ENCODE data around the gene SLC37A1.

GRCh38 chr21:42629933-42630589 lies 116.4 kb downstream of the SLC37A1 start:
- TF ChIP-seq FOXA1 (IDR thresholded peaks at IDR 0.05) (no peak), CTCF (IDR thresholded peaks at IDR 0.05; ENCODE audit: low read depth, low read length, missing input control) (no peak), RAD21 (IDR thresholded peaks at IDR 0.05) (no peak), JUND (IDR thresholded peaks at IDR 0.05) (no peak), ATF3 (IDR thresholded peaks at IDR 0.05) (no peak), YY1 (IDR thresholded peaks at IDR 0.05) (no peak), REST (IDR thresholded peaks at IDR 0.05) (no peak), GABPA (IDR thresholded peaks at IDR 0.05 in 1 of 2, conservative IDR thresholded peaks at IDR 0.05 in 1 of 2) (no peak), MAX (IDR thresholded peaks at IDR 0.05) (no peak)

Data from liver (tissue), 3 donors.